HG03571 (cell line): ENCODE data around the gene GPR50.

Experiments
- ATAC-seq: cut with Tn5 transposase; IDR thresholded peaks from one replicate; pipeline ENCODE4 v1.9.1; 2021; ENCODE audit not compliant: unreplicated experiment

The GPR50 gene

DNA sequence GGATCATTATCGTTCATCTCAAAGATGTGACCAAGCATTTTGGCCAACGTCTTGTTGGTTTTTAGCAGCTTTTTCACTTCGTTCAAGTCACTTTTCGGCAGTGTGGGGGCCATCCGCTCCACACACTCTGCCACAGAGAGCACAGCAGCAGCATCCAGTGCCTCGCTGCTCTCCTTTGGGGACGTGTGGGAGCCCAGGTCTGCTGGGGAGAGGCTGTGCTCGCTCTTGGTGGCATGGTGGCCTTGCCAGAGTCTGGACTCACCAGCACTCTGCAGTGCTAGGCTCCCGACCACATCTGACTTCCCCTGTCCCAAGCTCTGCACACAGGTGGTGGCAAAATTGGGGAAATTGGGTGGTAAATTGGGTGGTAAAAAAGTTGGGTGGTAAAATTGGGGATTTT, 50.6 kb downstream of the GPR50 start:
- ATAC-seq = no peak

- ATAC-seq = no peak
Measured at GRCh38 chrX:151227627-151228026, 51.2 kb downstream of the GPR50 start.

GRCh38 chrX:151228935-151229334, 52.6 kb downstream of the GPR50 start:
- no peak for ATAC-seq
